Subcutaneous adipose tissue (tissue), 4 donors: ENCODE results near the gene CPSF4L. TPM values are rescaled to one million over a fixed set of nuclear protein-coding genes. Genes with fewer than 3 reads are reported as not detected.

Source experiments
- total RNA-seq, 4 donors: library from RNA; depleted of rRNA; stranded (reverse); fragments of >200 nt; gene quantifications; one replicate each; pipeline ENCODE4 v1.1.0, GENCODE V29; 2016
- TF ChIP-seq, protein P1 (sequence below): fragments of 450-650 bp; IDR thresholded peaks from one replicate; pipeline ENCODE4 v1.5.1; 2016; ENCODE audit warnings: low read depth, mild to moderate bottlenecking, control low read depth, antibody characterized with exemption, moderate library complexity

The CPSF4L gene
- total RNA-seq, 4 donors from 2014 or later, result not detected

DNA sequence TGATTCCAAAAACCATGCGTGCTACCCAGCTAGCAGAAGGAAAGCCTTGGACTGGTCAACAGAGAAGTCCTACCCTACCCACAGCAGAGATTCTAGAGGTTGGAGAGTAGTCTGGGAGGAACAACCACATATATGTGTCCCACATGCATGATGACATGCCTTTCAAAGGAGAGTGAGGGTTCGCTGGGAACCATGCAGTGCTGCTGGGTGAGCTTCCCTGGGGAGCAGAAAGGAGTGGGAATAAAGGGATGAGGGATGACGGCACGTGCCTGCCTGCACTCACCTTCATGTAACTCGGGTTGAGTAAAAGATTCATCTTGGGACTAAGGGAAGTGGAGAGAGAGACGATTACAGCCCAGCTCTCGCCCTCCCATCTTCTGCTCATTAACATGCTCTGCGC is 9.8 kb downstream of the CPSF4L start:
- TF ChIP-seq, protein P1, sequence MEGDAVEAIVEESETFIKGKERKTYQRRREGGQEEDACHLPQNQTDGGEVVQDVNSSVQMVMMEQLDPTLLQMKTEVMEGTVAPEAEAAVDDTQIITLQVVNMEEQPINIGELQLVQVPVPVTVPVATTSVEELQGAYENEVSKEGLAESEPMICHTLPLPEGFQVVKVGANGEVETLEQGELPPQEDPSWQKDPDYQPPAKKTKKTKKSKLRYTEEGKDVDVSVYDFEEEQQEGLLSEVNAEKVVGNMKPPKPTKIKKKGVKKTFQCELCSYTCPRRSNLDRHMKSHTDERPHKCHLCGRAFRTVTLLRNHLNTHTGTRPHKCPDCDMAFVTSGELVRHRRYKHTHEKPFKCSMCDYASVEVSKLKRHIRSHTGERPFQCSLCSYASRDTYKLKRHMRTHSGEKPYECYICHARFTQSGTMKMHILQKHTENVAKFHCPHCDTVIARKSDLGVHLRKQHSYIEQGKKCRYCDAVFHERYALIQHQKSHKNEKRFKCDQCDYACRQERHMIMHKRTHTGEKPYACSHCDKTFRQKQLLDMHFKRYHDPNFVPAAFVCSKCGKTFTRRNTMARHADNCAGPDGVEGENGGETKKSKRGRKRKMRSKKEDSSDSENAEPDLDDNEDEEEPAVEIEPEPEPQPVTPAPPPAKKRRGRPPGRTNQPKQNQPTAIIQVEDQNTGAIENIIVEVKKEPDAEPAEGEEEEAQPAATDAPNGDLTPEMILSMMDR, result no peak

DNA sequence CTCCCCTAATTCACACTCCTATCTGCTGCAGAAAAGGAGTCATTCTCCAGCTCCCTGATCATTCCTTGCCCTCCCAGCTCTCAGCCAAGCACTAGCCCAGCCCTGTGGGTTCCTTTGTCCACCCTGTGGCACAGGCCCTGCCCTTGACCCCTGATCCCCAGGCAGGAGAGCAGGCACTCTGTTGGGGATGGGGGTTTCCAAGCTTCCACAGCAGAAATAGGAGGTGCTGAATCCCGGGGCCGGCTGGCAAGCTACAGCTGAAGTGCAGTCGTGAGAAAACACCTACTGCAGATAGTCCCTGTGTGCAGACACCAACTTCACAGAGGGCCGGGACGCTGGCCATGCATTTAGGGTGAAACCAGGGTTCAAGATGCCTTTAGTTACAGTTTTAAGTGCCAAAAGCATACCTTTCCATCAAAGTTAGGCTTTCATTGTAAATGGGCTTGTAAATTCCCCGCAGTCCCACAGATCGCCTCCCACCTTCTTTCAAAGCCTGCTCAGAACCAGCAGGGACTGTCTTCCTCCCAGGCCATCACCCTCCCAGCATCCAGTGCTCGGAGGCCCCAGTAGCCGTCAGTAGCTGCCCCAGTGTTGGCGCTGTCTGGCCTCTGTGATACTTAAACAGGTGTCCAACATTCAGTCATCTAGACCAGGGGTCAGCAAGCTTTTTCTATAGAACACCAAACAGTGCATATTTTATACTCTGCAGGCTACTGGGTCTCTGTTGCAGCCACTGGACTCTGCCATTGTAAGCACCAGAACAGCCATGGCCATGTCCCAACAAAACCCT is 10.6 kb downstream of the CPSF4L start:
- TF ChIP-seq, protein P1, result no peak

DNA sequence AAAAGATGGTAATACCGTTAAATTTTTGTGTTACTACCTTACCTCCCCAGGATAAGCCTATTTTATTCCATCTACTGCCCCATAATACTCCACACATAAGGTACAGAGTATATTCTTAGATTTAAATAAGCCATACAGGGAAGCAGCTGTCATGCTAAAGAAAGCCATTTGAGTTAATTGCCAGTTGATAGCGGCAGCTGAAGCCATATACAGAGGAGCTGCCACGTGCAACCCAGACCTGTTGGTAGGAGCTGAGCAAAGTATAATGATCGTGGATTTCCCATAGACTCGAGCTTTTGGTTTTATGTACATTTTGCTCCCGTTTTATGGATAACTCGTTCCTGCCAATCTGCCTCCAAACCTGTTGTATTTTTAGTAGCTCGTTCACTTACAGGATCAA is 12.0 kb downstream of the CPSF4L start:
- TF ChIP-seq, protein P1, result no peak

DNA sequence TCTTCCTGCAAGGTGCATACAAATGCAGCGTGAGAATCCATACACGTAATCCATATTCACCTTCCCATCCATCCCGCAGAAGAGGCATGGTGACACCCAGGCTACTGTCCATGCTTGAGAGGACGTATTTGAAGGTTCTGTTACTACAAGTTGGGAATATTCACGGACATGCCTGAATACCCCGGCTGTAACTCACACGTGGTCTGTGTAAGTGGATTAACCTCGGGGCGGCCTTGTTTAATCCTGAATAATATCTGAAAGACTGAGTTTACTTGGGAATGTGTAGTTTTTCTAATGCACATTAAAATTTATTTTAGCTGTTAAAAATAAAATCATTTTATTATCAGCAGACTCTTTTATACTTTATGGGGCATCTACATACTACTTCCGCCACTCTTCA is 13.1 kb downstream of the CPSF4L start:
- TF ChIP-seq, protein P1, result no peak

DNA sequence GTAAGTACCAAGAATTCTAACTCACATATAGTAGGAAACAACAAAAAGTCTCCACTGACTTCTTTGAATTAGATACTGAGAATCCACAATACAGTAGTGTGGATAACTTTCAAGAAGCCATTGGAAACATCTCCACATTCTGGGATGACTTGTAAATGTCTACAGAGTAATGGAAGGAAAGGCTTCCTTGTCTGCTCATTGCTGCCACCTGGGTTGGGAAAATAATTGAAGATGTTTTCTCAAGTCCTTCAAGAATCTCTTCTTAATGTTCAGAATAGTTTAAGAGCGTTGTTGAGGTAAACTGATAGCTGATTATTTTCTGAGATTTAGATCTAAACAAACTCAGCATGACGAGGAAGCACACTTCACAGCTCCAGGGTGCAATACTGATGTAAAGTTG is 14.0 kb downstream of the CPSF4L start:
- TF ChIP-seq, protein P1, result no peak

DNA sequence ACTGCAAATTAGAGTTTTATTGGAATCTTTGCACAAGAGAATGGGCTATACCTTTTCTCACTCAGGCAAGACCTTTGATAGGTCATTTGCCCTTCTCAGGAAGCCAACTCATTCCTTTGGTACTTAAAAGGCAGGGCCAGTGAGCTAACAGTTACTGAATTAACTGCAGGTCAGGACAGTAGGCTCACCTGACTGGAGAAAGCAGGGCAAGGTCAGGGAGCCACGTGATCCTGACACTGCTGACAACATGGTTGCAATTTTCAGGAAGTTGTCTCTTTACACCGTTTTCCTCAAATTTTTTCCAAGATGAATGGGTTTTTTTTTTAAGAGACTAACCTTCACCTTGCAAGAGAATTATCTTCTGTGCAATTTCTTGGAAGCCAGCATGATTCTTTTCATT is 21.1 kb downstream of the CPSF4L start:
- TF ChIP-seq, protein P1, result no peak

DNA sequence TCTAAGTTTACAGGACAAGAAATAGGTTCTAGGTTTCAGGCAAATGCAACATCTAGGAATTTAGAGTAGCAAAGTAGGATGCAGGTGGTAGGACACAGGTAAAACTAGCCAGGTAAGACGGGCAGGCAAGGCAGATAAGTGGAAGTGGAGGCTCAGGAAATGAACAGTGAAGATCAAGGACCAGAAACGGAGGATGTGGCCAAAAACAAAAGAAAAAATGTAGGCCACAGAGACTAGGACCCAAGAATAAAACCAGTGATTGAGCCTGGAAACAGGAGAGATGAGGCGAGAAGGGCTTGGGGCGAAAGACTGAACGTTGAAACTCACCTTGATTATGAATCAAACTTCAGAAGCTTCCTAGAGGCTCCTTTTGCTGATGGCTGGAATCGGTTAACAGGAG is 24.0 kb downstream of the CPSF4L start:
- TF ChIP-seq, protein P1, result no peak
